T-cell (primary cell): ENCODE data around the gene C10orf120. TPM values are rescaled to one million over a fixed set of nuclear protein-coding genes. Genes with fewer than 3 reads are reported as not detected.

Experiments
- ATAC-seq, 4 experiments: fragments of 200-7000 bp in 3 of 4; fragments of 150-1000 bp in 1 of 4; cut with Tn5 transposase; replicated peaks in 1 of 4; 1 replicate in 3 of 4; 2 replicates in 1 of 4; pipeline ENCODE4 v1.10.0; 2021; ENCODE audit warnings: moderate library complexity in 3 of 4, mild to moderate bottlenecking in 2 of 4, moderate number of reproducible peaks in 1 of 4
- CTCF ChIA-PET, 2 donors: fragments of 300-600 bp; sonication (Branson Sonifier 250); formaldehyde crosslinking; loops; one replicate each; lab custom pipeline; 2022; ENCODE audit warnings: antibody characterized with exemption in 2 of 2; lab: Charles Lee
- POLR2A ChIA-PET, 2 donors: fragments of 300-600 bp; sonication (Branson Sonifier 250); formaldehyde crosslinking; loops; one replicate each; lab custom pipeline; 2022; ENCODE audit warnings: antibody characterized with exemption in 2 of 2; lab: Charles Lee
- DNase-seq, 35 experiments: peaks; one replicate each; pipeline versions ENCODE4 v3.0.0 to v3.0.0-alpha.2; 2013 to 2023
- H3K27ac ChIP-seq: one replicate; pipeline ENCODE4 v1.5.1; 2013; ENCODE audit warnings: low read length
- H3K27me3 ChIP-seq, 2 experiments: replicated peaks in 1 of 2; 1 replicate in 1 of 2; 2 replicates in 1 of 2; pipeline versions ENCODE4 v1.6.1 to v1.7.0; 2013; ENCODE audit warnings: low read length in 1 of 2, mixed read lengths in 1 of 2; ENCODE audit not compliant: control insufficient read depth in 2 of 2, insufficient read depth in 2 of 2; ENCODE audit errors: extremely low read depth in 1 of 2
- H3K36me3 ChIP-seq, 2 donors: 1 replicate in 1 of 2; 2 replicates in 1 of 2; pipeline versions ENCODE4 v1.6.1 to v1.7.0; 2013; ENCODE audit warnings: low read length in 1 of 2; ENCODE audit not compliant: control insufficient read depth in 2 of 2, insufficient read depth in 1 of 2; ENCODE audit errors: extremely low read depth in 1 of 2
- H3K4me1 ChIP-seq, 2 experiments: 1 replicate in 1 of 2; 2 replicates in 1 of 2; pipeline versions ENCODE4 v1.6.1 to v1.7.0; 2013; ENCODE audit warnings: low read length in 2 of 2, mixed read lengths in 1 of 2; ENCODE audit not compliant: insufficient read depth in 2 of 2, control insufficient read depth in 1 of 2; ENCODE audit errors: extremely low read depth in 1 of 2
- H3K4me3 ChIP-seq, 2 donors: 1 replicate in 1 of 2; 2 replicates in 1 of 2; pipeline versions ENCODE4 v1.5.1 to v1.7.0; 2013; ENCODE audit warnings: mild to moderate bottlenecking in 2 of 2, low read length in 1 of 2, moderate library complexity in 1 of 2; ENCODE audit not compliant: control insufficient read depth in 1 of 2; ENCODE audit errors: extremely low read depth in 1 of 2
- H3K9me3 ChIP-seq: 2 replicates; pipeline ENCODE4 v1.7.0; 2013
- H3K27ac Mint-ChIP-seq, 2 donors: one replicate each; pipeline ENCODE4 v1.8.0; 2020 to 2021; ENCODE audit warnings: mild to moderate bottlenecking in 2 of 2, mixed read lengths in 2 of 2
- H3K27me3 Mint-ChIP-seq, 2 donors: one replicate each; pipeline ENCODE4 v1.8.0; 2021 to 2022; ENCODE audit warnings: mixed read lengths in 2 of 2
- H3K36me3 Mint-ChIP-seq: one replicate; pipeline ENCODE4 v1.8.0; 2021; ENCODE audit warnings: mixed read lengths
- H3K4me1 Mint-ChIP-seq, 3 donors: one replicate each; pipeline ENCODE4 v1.8.0; 2020 to 2022; ENCODE audit warnings: mixed read lengths in 3 of 3, mild to moderate bottlenecking in 1 of 3
- H3K4me3 Mint-ChIP-seq, 3 donors: one replicate each; pipeline ENCODE4 v1.8.0; 2020 to 2022; ENCODE audit warnings: mild to moderate bottlenecking in 3 of 3, mixed read lengths in 3 of 3, moderate library complexity in 3 of 3
- H3K9me3 Mint-ChIP-seq, 3 donors: one replicate each; pipeline ENCODE4 v1.8.0; 2020 to 2022; ENCODE audit warnings: mixed read lengths in 3 of 3
- WGBS: methylation state at CpG from one replicate; pipeline ENCODE4 v1.1.5; 2013; ENCODE audit warnings: missing lambda C conversion rate; ENCODE audit not compliant: insufficient coverage; 5-methylcytosine and 5-hydroxymethylcytosine counted together
- total RNA-seq, 35 experiments: library from RNA in 6 of 35; stranded (reverse) in 6 of 35; fragments of 120-200 nt in 1 of 35; gene quantifications; one replicate each; pipeline versions ENCODE4 v1.2.1 to v1.2.4 and lab custom pipeline; 2013 to 2026

The C10orf120 gene
- total RNA-seq, 5 donors from 2014 or later (not counting 1 experiment from before 2014, with no cell fraction given): not detected

DNA sequence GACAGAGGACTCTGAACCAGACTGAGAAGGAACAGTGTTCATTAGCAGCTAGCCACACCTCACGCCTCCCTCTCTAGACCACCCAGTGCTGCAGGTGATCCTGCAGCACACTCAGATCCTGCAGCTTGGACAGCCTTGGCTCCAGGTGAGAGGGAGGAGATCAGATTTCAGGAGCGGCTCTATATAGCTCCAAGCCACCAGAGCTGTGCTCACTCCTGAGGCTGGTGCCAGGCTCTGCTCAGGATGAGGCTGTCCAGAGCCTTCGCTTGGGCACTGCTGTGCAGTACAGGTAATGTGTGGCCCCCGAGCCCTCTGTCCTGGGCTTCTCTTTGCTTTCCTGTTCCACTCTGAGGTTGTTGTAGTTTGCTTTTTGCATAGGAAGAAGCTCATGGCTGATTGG, 42.4 kb downstream of the C10orf120 start:
- ChIA-PET POLR2A (no interaction called here), CTCF (no interaction called here)
- no peak overlapping the region for H3K4me3 ChIP-seq
- Mint-ChIP-seq H3K27ac (no peak overlapping the region), H3K9me3 (no peaks in the 10 kb centered on the region), H3K27me3 (peaks cover 12 to 31% of the 10 kb centered on the region in 2 donors), H3K4me1 (no peaks in the 10 kb centered on the region), H3K4me3 (no peak overlapping the region), H3K36me3 (no peaks in the 10 kb centered on the region)
- ATAC-seq (peak in 1 of 4 experiments; percentile 15), DNase-seq (no peak)
- H3K27me3 ChIP-seq: peaks cover 0 to 14% of the 10 kb centered on the region in 2 experiments
- H3K36me3 ChIP-seq: no peaks in the 10 kb centered on the region
- H3K4me1 ChIP-seq: no peaks in the 10 kb centered on the region
- H3K9me3 ChIP-seq: no peaks in the 10 kb centered on the region
- no peak overlapping the region for H3K27ac ChIP-seq
- 71% methylated on average over 1 of the region's 4 CpGs for WGBS

- Mint-ChIP-seq H3K27me3 (peaks cover 15 to 35% of the 10 kb centered on the region in 2 donors), H3K4me3 (no peak overlapping the region), H3K9me3 (peaks cover 0 to 4% (median 0%) of the 10 kb centered on the region in 3 donors), H3K36me3 (no peaks in the 10 kb centered on the region), H3K27ac (no peak overlapping the region), H3K4me1 (no peaks in the 10 kb centered on the region)
- Histone ChIP-seq H3K36me3 (no peaks in the 10 kb centered on the region), H3K27me3 (peaks cover 0 to 12% of the 10 kb centered on the region in 2 experiments), H3K27ac (no peak overlapping the region), H3K9me3 (no peaks in the 10 kb centered on the region), H3K4me3 (no peak overlapping the region), H3K4me1 (no peaks in the 10 kb centered on the region)
- no peak for DNase-seq
- ChIA-PET POLR2A (no interaction called here), CTCF (no interaction called here)
- 66% methylated on average over 5 of the region's 5 CpGs for WGBS
- ATAC-seq: no peak
Observed at GRCh38 chr10:122656741-122657140, 42.9 kb downstream of the C10orf120 start.

GRCh38 chr10:122656308-122656705, 43.3 kb downstream of the C10orf120 start:
- POLR2A ChIA-PET: no interaction called here
- CTCF ChIA-PET: no interaction called here

DNA sequence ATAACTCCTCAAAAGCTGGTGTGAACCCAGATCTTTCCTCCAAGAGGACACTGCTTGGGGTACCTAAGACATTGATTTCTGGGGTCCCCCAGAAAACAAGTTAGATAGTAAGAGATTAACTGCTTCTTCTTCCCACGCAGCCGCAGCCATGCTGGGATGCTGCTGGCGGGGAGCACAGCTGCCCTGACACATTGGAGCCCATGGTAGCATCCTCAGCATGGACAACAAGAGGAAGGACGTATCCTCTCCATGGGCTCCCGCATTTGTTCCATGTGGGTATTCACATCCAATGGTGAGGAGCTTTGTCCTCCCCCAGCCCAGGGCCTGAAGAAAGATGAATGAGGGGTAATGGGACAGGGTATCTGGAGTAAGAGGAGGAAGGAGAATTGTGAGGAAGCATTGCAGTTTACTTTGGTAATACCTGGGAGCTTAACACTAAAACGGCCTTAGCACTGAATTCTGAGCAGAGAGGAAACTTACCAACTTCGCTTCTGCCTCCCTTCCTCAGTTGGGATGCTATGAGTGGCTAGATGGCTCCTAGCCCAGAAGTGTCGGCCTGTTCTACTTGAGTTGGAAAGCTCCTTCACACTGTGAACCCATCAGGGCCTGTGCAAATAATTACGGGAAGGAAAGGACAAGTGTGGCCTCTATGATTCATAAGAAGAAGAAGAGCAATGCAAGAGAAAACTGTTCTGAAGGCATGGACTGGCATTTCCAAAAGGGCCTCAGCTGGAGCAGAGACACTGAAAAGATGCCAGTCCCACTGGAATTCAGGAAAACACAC, 43.9 kb downstream of the C10orf120 start:
- H3K9me3 ChIP-seq: no peaks in the 10 kb centered on the region
- Mint-ChIP-seq H3K9me3 (peaks cover 0 to 7% (median 0%) of the 10 kb centered on the region in 3 donors), H3K27me3 (peaks cover 20 to 37% of the 10 kb centered on the region in 2 donors), H3K4me1 (no peaks in the 10 kb centered on the region), H3K4me3 (no peak overlapping the region), H3K27ac (no peak overlapping the region), H3K36me3 (no peaks in the 10 kb centered on the region)
- no peak overlapping the region for H3K27ac ChIP-seq
- 81% methylated on average over 4 of the region's 9 CpGs for WGBS
- no peaks in the 10 kb centered on the region for H3K36me3 ChIP-seq
- DNase-seq: no peak
- ChIA-PET CTCF (no interaction called here), POLR2A (no interaction called here)
- H3K27me3 ChIP-seq: peaks cover 0 to 15% of the 10 kb centered on the region in 2 experiments
- H3K4me1 ChIP-seq: no peaks in the 10 kb centered on the region
- no peak for ATAC-seq
- H3K4me3 ChIP-seq: no peak overlapping the region

More at GRCh38 chr10:122656308-122656705, 43.3 kb downstream of the C10orf120 start:
- Histone ChIP-seq H3K9me3 (no peaks in the 10 kb centered on the region), H3K36me3 (no peaks in the 10 kb centered on the region), H3K27ac (no peak overlapping the region), H3K4me1 (no peaks in the 10 kb centered on the region), H3K27me3 (peaks cover 0 to 12% of the 10 kb centered on the region in 2 experiments), H3K4me3 (no peak overlapping the region)
- Mint-ChIP-seq H3K36me3 (no peaks in the 10 kb centered on the region), H3K4me3 (no peak overlapping the region), H3K27ac (no peak overlapping the region), H3K4me1 (no peaks in the 10 kb centered on the region), H3K27me3 (peaks cover 15 to 39% of the 10 kb centered on the region in 2 donors), H3K9me3 (peaks cover 0 to 7% (median 0%) of the 10 kb centered on the region in 3 donors)
- no peak for DNase-seq
- WGBS: 83% methylated on average over 1 of the region's 2 CpGs
- no peak for ATAC-seq

GRCh38 chr10:122650331-122650730, 49.3 kb downstream of the C10orf120 start:
- Histone ChIP-seq H3K9me3 (no peaks in the 10 kb centered on the region), H3K27ac (no peak overlapping the region), H3K27me3 (peaks cover 0 to 39% of the 10 kb centered on the region in 2 experiments), H3K4me1 (no peaks in the 10 kb centered on the region), H3K4me3 (no peak overlapping the region), H3K36me3 (no peaks in the 10 kb centered on the region)
- no peak overlapping the region for H3K4me3 Mint-ChIP-seq
- no peaks in the 10 kb centered on the region for H3K4me1 Mint-ChIP-seq
- H3K36me3 Mint-ChIP-seq: no peaks in the 10 kb centered on the region
- no peak overlapping the region for H3K27ac Mint-ChIP-seq
- peaks cover 12 to 47% of the 10 kb centered on the region in 2 donors for H3K27me3 Mint-ChIP-seq
- DNase-seq (no peak), ATAC-seq (no peak)
- ChIA-PET POLR2A (no interaction called here), CTCF (no interaction called here)
- WGBS: no CpG with 5 or more reads among the region's 2 CpGs
- H3K9me3 Mint-ChIP-seq: peaks cover 0 to 7% (median 0%) of the 10 kb centered on the region in 3 donors

- ChIA-PET CTCF (no interaction called here), POLR2A (no interaction called here)
- peaks cover 0 to 7% (median 0%) of the 10 kb centered on the region in 3 donors for H3K9me3 Mint-ChIP-seq
- Histone ChIP-seq H3K27me3 (peaks cover 0 to 41% of the 10 kb centered on the region in 2 experiments), H3K4me1 (no peaks in the 10 kb centered on the region), H3K27ac (no peak overlapping the region), H3K36me3 (no peaks in the 10 kb centered on the region), H3K9me3 (no peaks in the 10 kb centered on the region), H3K4me3 (no peak overlapping the region)
- no peak for ATAC-seq
- no peaks in the 10 kb centered on the region for H3K4me1 Mint-ChIP-seq
- H3K36me3 Mint-ChIP-seq: no peaks in the 10 kb centered on the region
- no peak overlapping the region for H3K4me3 Mint-ChIP-seq
- peaks cover 8 to 44% of the 10 kb centered on the region in 2 donors for H3K27me3 Mint-ChIP-seq
- 60% methylated on average over 4 of the region's 5 CpGs for WGBS
- no peak for DNase-seq
- no peak overlapping the region for H3K27ac Mint-ChIP-seq
Observed at GRCh38 chr10:122649903-122650302, 49.7 kb downstream of the C10orf120 start.
